Muscle layer of duodenum (tissue), 2 donors: ENCODE results near the gene RCOR2.

Experiments
- H3K27ac ChIP-seq: one replicate; pipeline ENCODE4 v1.7.0; 2013; ENCODE audit warnings: mild to moderate bottlenecking, low read length
- H3K27me3 ChIP-seq: one replicate; pipeline ENCODE4 v1.7.0; 2013; ENCODE audit warnings: low read depth, mild to moderate bottlenecking, control low read depth, low read length
- H3K36me3 ChIP-seq, 2 donors: one replicate each; pipeline ENCODE4 v1.7.0; 2013; ENCODE audit warnings: low read length in 2 of 2, control low read depth in 1 of 2, mild to moderate bottlenecking in 1 of 2; ENCODE audit not compliant: insufficient read depth in 2 of 2, control insufficient read depth in 1 of 2
- H3K4me1 ChIP-seq, 2 donors: one replicate each; pipeline ENCODE4 v1.7.0; 2013; ENCODE audit warnings: low read length in 2 of 2, mild to moderate bottlenecking in 2 of 2, control low read depth in 1 of 2, moderate library complexity in 1 of 2; ENCODE audit not compliant: insufficient read depth in 2 of 2, control insufficient read depth in 1 of 2
- H3K4me3 ChIP-seq, 2 donors: one replicate each; pipeline ENCODE4 v1.7.0; 2013; ENCODE audit warnings: low read length in 2 of 2, low read depth in 1 of 2, mild to moderate bottlenecking in 1 of 2
- H3K9me3 ChIP-seq, 2 donors: one replicate each; pipeline ENCODE4 v1.7.0; 2013; ENCODE audit warnings: low read length in 2 of 2, control low read depth in 1 of 2, mild to moderate bottlenecking in 1 of 2; ENCODE audit not compliant: control insufficient read depth in 1 of 2
- donor health status: healthy.

Gene RCOR2

DNA sequence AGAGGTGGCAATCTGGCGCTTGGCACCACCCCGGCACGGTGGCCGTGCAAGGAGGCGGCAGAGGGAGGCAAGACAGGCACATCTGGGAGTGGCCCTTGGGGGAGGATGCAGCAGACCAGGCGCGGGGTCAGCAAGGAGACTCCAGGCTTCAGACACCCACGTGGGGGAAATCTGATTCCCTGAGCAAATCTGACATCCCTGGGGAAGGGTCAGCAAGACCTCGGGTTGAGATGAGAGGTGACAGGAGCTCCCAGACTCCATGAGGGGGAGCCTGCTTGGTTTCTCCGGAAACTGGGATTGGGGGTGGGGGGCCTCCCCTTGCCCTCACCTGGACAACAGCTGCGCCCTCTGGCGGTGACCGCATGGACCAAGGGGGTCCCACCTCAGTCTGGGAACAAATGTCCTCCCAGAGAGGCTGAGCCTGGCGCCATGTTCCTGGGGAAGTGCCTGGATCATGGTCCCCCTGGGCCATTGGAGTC, 4.0 kb upstream of the RCOR2 start:
- Histone ChIP-seq H3K4me1 (peaks cover 0 to 45% of the 10 kb centered on the region in 2 donors), H3K4me3 (no peak overlapping the region), H3K36me3 (no peaks in the 10 kb centered on the region), H3K27me3 (no peaks in the 10 kb centered on the region), H3K27ac (no peak overlapping the region), H3K9me3 (no peaks in the 10 kb centered on the region)

DNA sequence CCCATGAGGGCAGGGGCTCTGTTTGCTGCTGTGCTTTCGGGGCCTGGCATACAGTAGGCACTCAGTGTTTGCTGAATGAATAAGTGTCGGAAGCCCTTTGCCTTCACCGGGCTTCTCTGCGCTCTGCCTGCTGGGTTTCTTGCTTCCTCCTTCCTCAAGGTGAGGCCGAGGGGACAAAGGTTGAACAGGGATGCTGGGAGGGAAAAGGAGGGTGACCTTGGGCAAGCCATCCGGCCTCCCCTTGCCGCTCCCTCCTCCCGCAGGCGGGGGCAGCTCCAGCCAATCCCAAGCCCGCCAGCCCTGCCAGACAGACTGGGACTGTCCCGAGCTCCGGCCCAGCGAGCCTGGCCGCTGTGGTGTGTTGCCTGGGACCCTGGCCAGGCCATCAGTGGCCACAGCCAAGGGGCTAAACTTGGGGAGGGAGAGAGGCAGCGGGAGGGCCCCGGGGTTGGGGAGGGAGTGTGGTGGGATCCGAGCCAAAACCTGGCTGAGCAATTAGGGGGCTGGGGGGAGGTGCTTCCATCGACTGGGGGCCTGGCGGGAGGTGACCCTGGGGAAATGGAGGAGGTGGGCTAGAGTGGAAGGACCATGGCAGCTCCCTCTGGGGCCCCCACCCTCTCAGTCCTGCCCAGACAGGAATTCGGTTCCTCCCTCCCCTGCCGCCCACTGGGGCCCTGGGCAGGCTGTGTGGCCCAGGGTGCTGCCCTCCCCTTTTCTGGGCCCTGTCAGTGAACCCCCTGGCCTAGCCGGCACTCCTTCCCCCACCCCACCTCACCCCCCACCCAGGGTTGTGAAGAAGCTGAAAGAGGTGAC, 3.4 kb upstream of the RCOR2 start:
- Histone ChIP-seq H3K4me1 (peaks cover 0 to 49% of the 10 kb centered on the region in 2 donors), H3K4me3 (peak overlapping the region in 1 of 2 donors; percentile 67), H3K9me3 (no peaks in the 10 kb centered on the region), H3K36me3 (no peaks in the 10 kb centered on the region), H3K27ac (peak overlapping the region; percentile 27), H3K27me3 (no peaks in the 10 kb centered on the region)

DNA sequence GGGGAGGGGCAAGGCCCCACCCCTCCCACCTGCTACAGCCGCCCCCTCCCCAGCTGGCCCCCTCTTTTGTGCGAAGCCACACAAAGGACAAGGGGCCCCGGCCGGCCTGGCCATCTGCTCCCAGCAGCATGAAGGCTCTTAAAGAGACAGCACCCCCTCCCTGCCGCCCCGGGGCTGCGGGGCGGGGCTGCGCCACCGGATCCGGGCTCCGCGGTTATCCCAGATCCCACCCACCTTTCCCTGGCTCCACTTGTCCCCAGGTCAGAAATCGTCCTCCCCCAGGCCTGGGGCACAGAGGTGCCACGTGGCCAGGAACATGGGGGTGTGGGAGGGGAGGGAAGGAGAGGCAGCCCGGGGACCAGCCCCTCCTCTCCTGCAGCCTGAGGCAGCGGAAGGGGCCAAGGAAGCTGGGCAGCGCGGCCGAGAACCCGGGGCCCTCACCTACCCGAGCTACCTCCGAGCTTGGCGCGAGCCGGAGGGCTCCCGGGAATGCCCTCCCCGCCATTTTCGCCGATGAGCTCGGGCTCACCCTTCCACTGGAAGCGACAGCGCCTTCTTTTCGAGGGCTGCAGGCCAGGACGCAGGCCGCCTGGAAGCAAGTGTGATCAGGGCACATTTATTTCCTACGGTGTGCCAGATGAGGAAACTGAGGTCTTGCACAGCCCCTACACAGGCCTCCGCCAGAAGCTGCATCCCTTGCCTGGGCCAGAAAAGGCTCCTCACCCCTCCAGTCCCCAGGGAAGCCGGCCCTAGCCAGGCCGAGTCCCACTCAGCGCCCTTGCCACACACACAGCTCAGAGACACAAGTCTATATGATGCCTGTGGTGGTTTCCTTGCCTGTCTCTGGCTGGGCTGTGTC, 2.5 kb upstream of the RCOR2 start:
- no peaks in the 10 kb centered on the region for H3K27me3 ChIP-seq
- peaks cover 0 to 53% of the 10 kb centered on the region in 2 donors for H3K4me1 ChIP-seq
- H3K36me3 ChIP-seq: no peaks in the 10 kb centered on the region
- no peaks in the 10 kb centered on the region for H3K9me3 ChIP-seq
- peak overlapping the region; percentile 27 for H3K27ac ChIP-seq
- peak overlapping the region; percentile 11 to 67 for H3K4me3 ChIP-seq

DNA sequence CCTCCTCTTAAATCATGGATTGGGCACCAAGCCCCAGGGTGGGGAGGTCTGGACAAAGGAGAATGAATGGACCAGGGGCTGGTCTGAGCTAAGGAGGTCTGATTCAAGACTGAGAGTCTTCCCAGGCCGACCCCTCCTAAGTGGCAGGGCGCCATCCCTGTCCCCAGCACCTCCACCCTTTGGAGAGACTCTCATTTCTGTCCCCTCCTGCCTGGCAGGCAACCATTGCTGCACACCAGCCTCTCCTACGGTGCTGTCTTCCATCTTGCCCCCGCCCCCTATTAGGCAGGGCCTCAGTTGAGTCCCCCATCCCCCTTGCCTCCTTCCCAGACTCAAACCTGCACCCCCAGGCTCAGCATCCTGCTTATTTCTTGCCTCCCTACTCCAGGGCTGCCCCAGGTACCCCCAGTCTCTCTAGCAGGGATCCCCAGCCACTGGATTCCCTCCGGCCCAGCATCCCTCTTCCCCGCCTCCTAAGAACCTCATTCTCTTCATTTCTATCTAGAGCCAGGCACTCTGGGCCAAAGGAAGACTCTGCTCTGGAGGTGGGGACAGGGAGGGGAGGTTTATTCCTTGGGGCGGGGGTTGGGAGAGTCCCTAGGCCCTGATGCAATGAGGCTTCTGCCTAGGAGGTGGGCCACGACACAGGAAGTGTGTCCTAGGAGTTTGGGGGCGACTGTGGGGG, 1.7 kb upstream of the RCOR2 start:
- Histone ChIP-seq H3K4me1 (peaks cover 0 to 53% of the 10 kb centered on the region in 2 donors), H3K27ac (no peak overlapping the region)

DNA sequence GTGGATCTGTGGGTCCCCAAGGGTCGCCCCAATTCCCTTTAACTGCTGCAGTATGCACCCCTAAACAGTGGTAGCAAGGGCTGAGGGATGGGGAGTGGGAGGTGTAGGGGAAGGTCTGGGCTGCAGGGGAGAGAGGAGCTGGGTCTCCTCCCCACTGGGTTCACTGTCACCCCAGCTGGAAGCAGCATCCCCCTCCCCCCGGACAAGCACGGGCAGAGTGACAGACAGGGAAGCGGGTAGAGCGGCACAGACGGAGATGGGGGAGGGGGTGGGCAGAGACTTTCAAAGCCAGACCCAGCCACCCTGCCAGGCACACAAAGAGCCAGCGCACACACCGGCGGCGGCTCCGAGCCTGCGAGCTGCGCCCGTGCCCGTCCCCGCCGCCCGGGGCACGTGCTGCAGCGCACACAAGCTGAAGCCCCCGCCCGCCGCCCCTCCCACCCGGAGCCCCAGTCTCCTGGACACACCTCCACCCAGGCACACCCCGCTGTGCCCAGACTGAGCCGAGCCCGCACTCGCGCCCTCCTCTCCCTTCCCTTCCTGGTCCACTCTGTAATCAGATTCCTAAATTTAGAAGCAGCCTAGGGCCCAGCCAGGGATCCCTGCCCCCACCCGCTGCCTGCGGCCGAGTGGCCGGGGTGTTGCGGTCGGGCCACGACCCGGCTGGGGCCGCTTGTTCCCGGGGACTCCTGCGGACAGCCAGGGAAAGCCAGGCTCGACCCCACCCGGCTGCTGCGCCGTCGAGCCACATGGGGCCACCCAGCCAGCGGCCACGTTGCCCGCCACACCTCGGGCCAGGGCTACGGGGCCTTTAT, 935 bp upstream of the RCOR2 start:
- peak overlapping the region; percentile 42 to 67 for H3K4me3 ChIP-seq
- no peaks in the 10 kb centered on the region for H3K36me3 ChIP-seq
- H3K27me3 ChIP-seq: no peaks in the 10 kb centered on the region
- H3K9me3 ChIP-seq: no peaks in the 10 kb centered on the region
- no peak overlapping the region for H3K27ac ChIP-seq
- H3K4me1 ChIP-seq: peaks cover 0 to 53% of the 10 kb centered on the region in 2 donors

More for the DNA sequence above, 1.7 kb upstream of the RCOR2 start:
- Histone ChIP-seq H3K4me3 (peak overlapping the region in 1 of 2 donors; percentile 67), H3K36me3 (no peaks in the 10 kb centered on the region), H3K9me3 (no peaks in the 10 kb centered on the region), H3K27me3 (no peaks in the 10 kb centered on the region)

DNA sequence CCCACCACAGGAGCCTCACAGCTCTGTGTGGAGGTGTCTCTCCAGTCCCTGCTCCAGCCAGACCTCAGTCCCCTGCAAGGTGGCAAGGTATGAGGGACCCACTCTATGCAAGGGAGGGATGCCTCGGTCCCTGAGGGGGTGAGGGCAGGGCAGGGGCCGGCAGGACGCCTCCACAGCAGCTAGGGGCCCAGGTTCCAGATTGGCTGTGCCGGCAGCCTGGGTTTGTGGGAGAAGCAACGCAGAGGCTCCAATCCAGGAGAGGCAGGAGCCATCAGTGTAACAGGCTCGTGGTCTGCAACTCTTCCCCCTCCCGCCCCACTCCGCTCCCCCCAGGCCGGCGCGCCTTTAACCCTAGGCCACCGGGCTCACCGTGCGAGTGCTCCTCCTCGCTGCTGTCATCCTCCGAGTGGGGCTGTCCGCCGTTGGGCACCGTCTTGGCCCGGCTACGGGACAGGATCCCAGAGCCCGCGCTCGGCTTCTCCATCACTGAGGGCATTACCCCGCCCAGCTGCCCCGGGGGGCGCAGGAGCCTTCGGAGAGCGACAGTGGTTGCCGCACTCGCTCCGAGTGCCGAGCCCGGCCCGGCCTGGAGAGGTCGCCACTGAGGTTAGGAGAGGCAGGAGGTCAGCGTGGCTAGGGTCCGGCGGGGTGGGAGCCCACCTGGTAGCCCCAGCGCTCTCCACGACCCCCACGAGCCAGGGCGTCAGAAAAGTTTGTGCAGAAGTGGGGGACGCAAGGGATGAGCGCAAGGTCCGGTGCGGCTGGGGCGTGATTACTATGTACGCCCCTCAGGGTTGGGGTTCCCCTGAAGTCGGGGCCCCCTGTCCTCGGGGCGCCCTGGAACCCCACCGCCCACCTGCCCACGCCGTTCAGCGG, 765 bp downstream of the RCOR2 start:
- no peaks in the 10 kb centered on the region for H3K36me3 ChIP-seq
- no peaks in the 10 kb centered on the region for H3K9me3 ChIP-seq
- peak overlapping the region; percentile 33 to 63 for H3K4me3 ChIP-seq
- no peaks in the 10 kb centered on the region for H3K27me3 ChIP-seq
- H3K27ac ChIP-seq: no peak overlapping the region
- peaks cover 0 to 53% of the 10 kb centered on the region in 2 donors for H3K4me1 ChIP-seq

DNA sequence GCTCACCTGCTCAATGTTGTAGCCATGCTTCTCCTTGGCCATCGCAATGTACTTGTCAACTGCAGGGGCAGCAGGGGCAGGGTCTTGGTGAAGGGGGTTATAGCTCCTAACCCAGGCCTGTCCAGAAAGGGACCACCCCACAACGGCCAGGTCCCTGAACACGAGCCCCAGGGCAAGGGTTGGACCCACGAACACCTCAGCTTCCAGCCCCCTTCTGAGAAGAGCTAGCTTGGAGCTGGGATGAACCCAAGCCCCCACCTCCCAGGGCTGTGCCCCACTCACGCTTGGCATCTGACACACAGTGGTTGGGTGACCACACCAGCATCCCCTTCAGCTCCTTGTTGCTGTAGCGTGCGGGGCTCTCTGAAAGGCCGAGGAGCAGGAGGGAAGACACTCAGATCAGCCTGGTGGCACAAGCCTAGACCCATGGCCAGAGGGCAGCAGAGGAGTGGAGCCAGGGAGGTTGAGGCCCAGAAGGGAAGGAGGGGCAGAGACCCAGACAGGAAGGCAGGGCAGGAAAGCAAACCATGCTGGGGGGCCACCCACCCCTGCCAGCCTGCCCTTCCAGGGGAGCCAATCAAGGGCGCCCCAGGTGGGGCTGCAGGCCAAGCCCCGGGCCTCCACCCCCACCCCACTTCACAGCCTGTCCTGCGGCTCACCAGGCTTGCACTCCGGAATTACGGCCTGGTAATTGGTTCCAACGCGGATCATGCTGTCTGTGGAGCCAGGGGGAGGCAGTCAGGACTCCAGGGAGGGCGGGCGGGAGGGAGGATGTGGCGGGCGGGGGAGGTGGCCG, 1.9 kb downstream of the RCOR2 start:
- Histone ChIP-seq H3K4me3 (no peak overlapping the region), H3K4me1 (peaks cover 0 to 44% of the 10 kb centered on the region in 2 donors), H3K9me3 (no peaks in the 10 kb centered on the region), H3K27ac (no peak overlapping the region), H3K27me3 (no peaks in the 10 kb centered on the region), H3K36me3 (no peaks in the 10 kb centered on the region)

DNA sequence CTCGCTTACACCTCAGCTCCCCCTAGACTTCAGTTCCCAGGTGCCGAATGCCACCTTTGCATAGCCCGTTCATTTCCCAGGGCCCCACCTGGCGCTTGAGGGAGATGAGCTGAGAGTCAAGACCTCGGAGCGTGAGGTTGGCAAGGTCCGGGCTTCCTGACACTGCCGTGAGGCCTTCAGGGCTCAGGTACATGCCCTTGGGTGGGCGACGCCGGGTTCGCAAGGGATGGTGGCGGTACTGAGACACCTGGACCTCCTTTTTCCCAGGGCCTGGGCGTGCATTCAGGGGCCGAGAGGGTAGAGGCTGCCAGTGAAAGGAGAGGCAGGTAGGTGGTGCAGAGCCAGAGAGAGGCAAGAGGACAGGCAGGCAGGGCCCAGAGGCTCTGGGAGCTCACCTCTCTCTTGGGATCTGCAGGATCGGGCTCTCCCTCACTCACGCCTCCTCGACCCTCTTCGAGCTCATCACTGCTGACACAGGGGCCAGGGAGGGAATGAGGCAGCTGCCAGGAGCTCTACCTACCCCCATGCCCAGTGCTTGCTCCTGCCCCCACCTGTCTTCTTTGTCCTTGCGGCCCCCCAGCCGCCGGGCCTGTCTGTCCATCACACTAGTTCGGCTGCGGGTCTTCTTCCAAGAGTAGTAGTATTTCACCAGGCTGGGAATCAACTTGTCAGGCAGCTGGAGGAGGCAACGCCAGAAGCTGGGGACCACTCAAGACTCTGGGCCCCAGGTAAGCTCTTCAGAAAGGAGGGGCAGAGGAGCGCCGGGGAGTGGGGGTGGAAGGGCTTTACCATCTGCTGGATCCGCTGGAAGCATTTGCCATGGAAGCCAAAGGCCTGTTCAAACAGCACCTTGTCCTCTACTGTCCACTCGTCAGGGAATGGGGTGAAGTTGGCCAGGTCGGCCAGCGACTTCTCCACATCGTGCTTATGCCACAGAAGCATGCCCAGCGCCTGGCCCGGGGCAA, 2.8 kb downstream of the RCOR2 start:
- Histone ChIP-seq H3K4me3 (no peak overlapping the region), H3K4me1 (peaks cover 0 to 36% of the 10 kb centered on the region in 2 donors), H3K27ac (no peak overlapping the region), H3K27me3 (no peaks in the 10 kb centered on the region), H3K9me3 (no peaks in the 10 kb centered on the region), H3K36me3 (peaks cover 0 to under 1% of the 10 kb centered on the region in 2 donors)

DNA sequence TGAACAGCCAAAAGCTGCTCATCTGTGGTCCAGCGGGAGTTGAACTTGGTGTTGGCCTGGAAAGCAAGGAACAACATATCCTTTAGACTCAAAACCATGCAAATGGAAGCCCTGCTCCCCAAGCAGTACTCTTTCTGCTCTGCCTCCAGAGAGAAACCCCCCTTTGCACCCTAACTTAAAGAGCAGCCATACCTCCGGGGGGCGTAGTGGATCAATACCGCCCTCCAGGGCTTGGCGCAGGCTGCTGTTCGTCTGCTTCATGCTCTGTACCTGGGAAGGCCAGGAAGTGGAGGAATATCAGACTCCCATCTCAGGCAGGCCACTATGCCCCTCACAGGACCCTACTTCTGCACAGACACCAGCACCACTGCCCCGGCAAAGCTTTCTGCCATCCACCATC, 4.3 kb downstream of the RCOR2 start:
- Histone ChIP-seq H3K27me3 (no peaks in the 10 kb centered on the region), H3K27ac (no peak overlapping the region), H3K36me3 (peaks cover 7 to 10% of the 10 kb centered on the region in 2 donors), H3K9me3 (no peaks in the 10 kb centered on the region), H3K4me3 (no peak overlapping the region), H3K4me1 (peaks cover 0 to 36% of the 10 kb centered on the region in 2 donors)
